ENCODE results near the gene IL32. TPM values are rescaled to one million over a fixed set of nuclear protein-coding genes. Genes with fewer than 3 reads are reported as not detected.

Gene IL32
- total RNA-seq, 3 donors from 2014 or later (not counting 1 experiment from before 2014, with no cell fraction given), result 305 to 562 (median 319) TPM

DNA sequence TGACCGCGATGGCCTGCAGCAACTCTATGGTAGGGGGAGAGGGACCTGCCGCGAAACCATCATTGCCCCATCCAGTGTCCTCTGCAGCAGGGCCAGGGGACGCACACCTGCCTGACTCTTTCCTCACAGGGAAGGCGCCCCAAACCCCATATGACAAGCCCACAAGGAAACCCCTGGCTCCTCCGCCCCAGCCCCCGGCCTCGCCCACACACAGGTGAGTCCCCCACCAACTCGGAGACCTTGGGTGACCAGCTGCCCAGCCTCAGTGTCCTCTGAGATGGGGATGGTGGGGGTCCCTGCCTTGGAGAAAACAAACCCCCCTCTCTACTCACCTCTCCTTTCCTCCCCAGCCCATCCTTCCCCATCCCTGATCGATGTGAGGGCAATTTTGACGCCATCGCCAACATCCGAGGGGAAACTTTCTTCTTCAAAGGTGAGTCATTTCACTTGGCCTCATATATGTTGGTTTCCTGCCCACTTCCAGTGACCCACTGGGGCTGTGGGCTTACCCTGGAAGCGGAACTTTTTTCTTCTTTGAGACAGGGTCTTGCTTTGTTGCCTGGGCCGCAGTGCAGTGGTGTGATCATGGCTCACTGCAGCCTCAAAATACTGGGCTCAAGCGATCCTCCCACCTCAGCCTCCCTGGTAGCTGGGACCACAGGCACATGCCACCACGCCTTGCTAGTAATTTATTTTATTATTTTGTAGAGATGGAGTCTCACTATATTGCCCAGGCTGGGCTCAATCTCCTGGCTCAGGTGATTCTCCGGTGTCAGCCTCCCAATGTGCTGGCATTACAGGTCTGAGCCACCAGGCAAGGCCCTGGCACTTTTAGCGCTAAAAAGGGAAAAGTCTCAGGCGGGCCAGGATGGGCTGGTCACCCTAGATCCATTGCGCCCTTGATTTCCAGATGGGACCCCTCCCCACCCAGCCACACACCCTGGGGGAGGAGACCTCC, 8.0 kb upstream of the IL32 start:
- intact Hi-C loops (cut with micrococcal nuclease), result loop anchor here (5.0 kb wide), 1 partner anchor 40 kb away; the partner anchor contains the start of gene ZSCAN10
- H3K9me3 ChIP-seq (ENCODE audit: control insufficient read depth, insufficient read depth, low read length), result no peaks in the 10 kb centered on the region
- peaks cover 30 to 58% of the 10 kb centered on the region in 2 donors for H3K4me1 Mint-ChIP-seq
- ATAC-seq, result no peak
- TF ChIP-seq, protein P1, sequence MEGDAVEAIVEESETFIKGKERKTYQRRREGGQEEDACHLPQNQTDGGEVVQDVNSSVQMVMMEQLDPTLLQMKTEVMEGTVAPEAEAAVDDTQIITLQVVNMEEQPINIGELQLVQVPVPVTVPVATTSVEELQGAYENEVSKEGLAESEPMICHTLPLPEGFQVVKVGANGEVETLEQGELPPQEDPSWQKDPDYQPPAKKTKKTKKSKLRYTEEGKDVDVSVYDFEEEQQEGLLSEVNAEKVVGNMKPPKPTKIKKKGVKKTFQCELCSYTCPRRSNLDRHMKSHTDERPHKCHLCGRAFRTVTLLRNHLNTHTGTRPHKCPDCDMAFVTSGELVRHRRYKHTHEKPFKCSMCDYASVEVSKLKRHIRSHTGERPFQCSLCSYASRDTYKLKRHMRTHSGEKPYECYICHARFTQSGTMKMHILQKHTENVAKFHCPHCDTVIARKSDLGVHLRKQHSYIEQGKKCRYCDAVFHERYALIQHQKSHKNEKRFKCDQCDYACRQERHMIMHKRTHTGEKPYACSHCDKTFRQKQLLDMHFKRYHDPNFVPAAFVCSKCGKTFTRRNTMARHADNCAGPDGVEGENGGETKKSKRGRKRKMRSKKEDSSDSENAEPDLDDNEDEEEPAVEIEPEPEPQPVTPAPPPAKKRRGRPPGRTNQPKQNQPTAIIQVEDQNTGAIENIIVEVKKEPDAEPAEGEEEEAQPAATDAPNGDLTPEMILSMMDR (IDR thresholded peaks at IDR 0.05), result no peak
- H3K27me3 Mint-ChIP-seq (ENCODE audit: low read depth in 2 of 2), result no peaks in the 10 kb centered on the region
- H3K36me3 ChIP-seq (ENCODE audit: control insufficient read depth, insufficient read depth, low read length), result peaks cover 15% of the 10 kb centered on the region
- no peak overlapping the region for H3K27ac ChIP-seq (ENCODE audit: low read length)
- DNase-seq, result no peak
- peak overlapping the region; percentile 93 for H3K4me3 ChIP-seq (ENCODE audit: low read length)
- peak overlapping the region; percentile 41 to 77 for H3K27ac Mint-ChIP-seq
- H3K36me3 Mint-ChIP-seq, result no peaks in the 10 kb centered on the region
- no peaks in the 10 kb centered on the region for H3K9me3 Mint-ChIP-seq
- H3K27me3 ChIP-seq (ENCODE audit: control insufficient read depth, insufficient read depth, low read length), result no peaks in the 10 kb centered on the region
- peak overlapping the region; percentile 93 for H3K4me3 Mint-ChIP-seq
- 81% methylated on average over 22 of the region's 22 CpGs for WGBS (ENCODE audit: insufficient coverage)
- peaks cover 67% of the 10 kb centered on the region for H3K4me1 ChIP-seq (ENCODE audit: control insufficient read depth, insufficient read depth, low read length)

- no peaks in the 10 kb centered on the region for H3K27me3 Mint-ChIP-seq (ENCODE audit: low read depth in 2 of 2)
Measured at GRCh38 chr16:3058139-3059030, 7.1 kb upstream of the IL32 start.

DNA sequence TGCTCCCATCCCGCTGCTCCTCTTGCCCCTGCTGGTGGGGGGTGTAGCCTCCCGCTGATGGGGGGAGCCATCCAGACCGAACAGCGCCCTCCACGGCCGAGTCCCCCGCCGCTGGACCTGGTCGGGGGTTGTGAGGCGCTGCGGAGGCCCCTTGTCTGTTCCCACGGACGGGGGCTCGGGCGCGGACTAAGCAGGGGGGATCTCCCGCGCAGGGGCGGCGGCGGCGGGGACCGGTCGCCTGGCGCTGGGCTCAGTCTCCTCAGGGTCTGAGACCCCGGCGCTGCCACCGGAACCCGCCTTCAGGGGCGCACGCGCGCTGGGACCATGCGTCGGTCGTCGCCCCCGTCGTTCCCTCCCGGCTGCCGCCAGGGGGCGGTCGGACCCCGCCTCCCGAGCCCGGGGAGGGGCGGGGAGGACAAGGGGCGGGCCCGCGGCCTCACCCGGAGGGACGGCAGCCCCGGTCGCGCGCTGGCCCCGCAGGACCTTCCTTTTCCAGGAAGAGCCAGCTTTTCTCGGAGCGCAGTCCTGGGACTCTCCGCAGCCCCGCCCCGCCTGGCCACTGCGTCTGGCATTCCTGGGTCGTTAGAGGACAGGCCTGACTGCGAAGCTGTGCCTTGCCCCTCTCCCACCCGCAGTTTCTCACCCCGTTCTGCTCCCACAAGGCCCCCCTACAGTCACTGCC, 6.3 kb upstream of the IL32 start:
- TF ChIP-seq, protein P1 (IDR thresholded peaks at IDR 0.05), result peak; percentile 92
- peak overlapping the region; percentile 84 to 90 for H3K27ac Mint-ChIP-seq
- ATAC-seq (peak; percentile 92 to 97 (median 94)), DNase-seq (peak; percentile 90 to 95)
- intact Hi-C loops (cut with micrococcal nuclease), result loop anchor here (1.0 to 5.0 kb wide), 3 partner anchors 38 to 107 kb away; partner anchors contain the start of gene ZSCAN10
- Histone ChIP-seq H3K4me1 (ENCODE audit: control insufficient read depth, insufficient read depth, low read length) (peaks cover 56% of the 10 kb centered on the region), H3K27ac (ENCODE audit: low read length) (peak overlapping the region; percentile 81), H3K9me3 (ENCODE audit: control insufficient read depth, insufficient read depth, low read length) (no peaks in the 10 kb centered on the region), H3K4me3 (ENCODE audit: low read length) (peak overlapping the region; percentile 93), H3K36me3 (ENCODE audit: control insufficient read depth, insufficient read depth, low read length) (peaks cover 11% of the 10 kb centered on the region), H3K27me3 (ENCODE audit: control insufficient read depth, insufficient read depth, low read length) (no peaks in the 10 kb centered on the region)
- peaks cover 22 to 57% of the 10 kb centered on the region in 2 donors for H3K4me1 Mint-ChIP-seq
- H3K36me3 Mint-ChIP-seq, result no peaks in the 10 kb centered on the region
- no peaks in the 10 kb centered on the region for H3K27me3 Mint-ChIP-seq (ENCODE audit: low read depth in 2 of 2)
- no peaks in the 10 kb centered on the region for H3K9me3 Mint-ChIP-seq
- H3K4me3 Mint-ChIP-seq, result peak overlapping the region; percentile 93
- WGBS (ENCODE audit: insufficient coverage), result under 1% methylated on average over 67 of the region's 67 CpGs

More at GRCh38 chr16:3058139-3059030, 7.1 kb upstream of the IL32 start:
- intact Hi-C loops (cut with micrococcal nuclease), result loop anchor here (1.0 to 5.0 kb wide), 3 partner anchors 39 to 108 kb away; partner anchors contain the start of gene ZSCAN10
- peaks cover 15% of the 10 kb centered on the region for H3K36me3 ChIP-seq (ENCODE audit: control insufficient read depth, insufficient read depth, low read length)
- Mint-ChIP-seq H3K4me1 (peaks cover 30 to 60% of the 10 kb centered on the region in 2 donors), H3K27ac (peak overlapping the region; percentile 84 to 90), H3K4me3 (peak overlapping the region; percentile 93), H3K36me3 (no peaks in the 10 kb centered on the region), H3K9me3 (no peaks in the 10 kb centered on the region)
- WGBS (ENCODE audit: insufficient coverage), result 5% methylated on average over 77 of the region's 77 CpGs
- ATAC-seq (peak; percentile 46 to 54 (median 52)), DNase-seq (peak in 1 of 2 donors; percentile 76)
- peak overlapping the region; percentile 81 for H3K27ac ChIP-seq (ENCODE audit: low read length)
- peaks cover 60% of the 10 kb centered on the region for H3K4me1 ChIP-seq (ENCODE audit: control insufficient read depth, insufficient read depth, low read length)
- peak overlapping the region; percentile 93 for H3K4me3 ChIP-seq (ENCODE audit: low read length)
- TF ChIP-seq, protein P1 (IDR thresholded peaks at IDR 0.05), result no peak
- no peaks in the 10 kb centered on the region for H3K27me3 ChIP-seq (ENCODE audit: control insufficient read depth, insufficient read depth, low read length)
- no peaks in the 10 kb centered on the region for H3K9me3 ChIP-seq (ENCODE audit: control insufficient read depth, insufficient read depth, low read length)

Measured in natural killer cell (primary cell).